Spleen (tissue), 7 donors: Measurements from ENCODE around the gene SYNGAP1.

ENCODE experiments used
- POLR2AphosphoS5 ChIP-seq, 3 donors: sonication (generic); formaldehyde crosslinking; IDR thresholded peaks; one replicate each; pipeline ENCODE4 v1.5.1; 2017; ENCODE audit warnings: antibody characterized with exemption in 3 of 3
- TF ChIP-seq, protein P1 (sequence below), 11 experiments: fragments of 200-600 bp in 7 of 11; fragments of 450-650 bp in 4 of 11; sonication (generic) in 4 of 11; IDR thresholded peaks in 8 of 11; conservative IDR thresholded peaks in 3 of 11; 1 replicate in 7 of 11; 2 replicates in 4 of 11; pipeline versions ENCODE4 v1.4.0 to v1.8.0; 2016 to 2021; ENCODE audit warnings: antibody characterized with exemption in 11 of 11, inconsistent platforms in 4 of 11, mild to moderate bottlenecking in 1 of 11
- donor health status: DM: no; HTN: no; CAD: no; lungs with moderate emphysema.
- donor health status: DM: no; HTN: no; CAD: no.
- donor health status: DM: no; HTN: no; CAD: no.

DNA sequence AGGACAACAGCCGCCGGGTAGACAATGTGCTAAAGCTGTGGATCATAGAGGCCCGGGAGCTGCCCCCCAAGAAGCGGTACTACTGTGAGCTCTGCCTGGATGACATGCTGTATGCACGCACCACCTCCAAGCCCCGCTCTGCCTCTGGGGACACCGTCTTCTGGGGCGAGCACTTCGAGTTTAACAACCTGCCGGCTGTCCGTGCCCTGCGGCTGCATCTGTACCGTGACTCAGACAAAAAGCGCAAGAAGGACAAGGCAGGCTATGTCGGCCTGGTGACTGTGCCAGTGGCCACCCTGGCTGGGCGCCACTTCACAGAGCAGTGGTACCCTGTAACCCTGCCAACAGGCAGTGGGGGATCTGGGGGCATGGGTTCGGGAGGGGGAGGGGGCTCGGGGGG is 17.8 kb downstream of the SYNGAP1 start:
- no peak for TF ChIP-seq POLR2AphosphoS5 (IDR thresholded peaks at IDR 0.05)
- TF ChIP-seq, protein P1, sequence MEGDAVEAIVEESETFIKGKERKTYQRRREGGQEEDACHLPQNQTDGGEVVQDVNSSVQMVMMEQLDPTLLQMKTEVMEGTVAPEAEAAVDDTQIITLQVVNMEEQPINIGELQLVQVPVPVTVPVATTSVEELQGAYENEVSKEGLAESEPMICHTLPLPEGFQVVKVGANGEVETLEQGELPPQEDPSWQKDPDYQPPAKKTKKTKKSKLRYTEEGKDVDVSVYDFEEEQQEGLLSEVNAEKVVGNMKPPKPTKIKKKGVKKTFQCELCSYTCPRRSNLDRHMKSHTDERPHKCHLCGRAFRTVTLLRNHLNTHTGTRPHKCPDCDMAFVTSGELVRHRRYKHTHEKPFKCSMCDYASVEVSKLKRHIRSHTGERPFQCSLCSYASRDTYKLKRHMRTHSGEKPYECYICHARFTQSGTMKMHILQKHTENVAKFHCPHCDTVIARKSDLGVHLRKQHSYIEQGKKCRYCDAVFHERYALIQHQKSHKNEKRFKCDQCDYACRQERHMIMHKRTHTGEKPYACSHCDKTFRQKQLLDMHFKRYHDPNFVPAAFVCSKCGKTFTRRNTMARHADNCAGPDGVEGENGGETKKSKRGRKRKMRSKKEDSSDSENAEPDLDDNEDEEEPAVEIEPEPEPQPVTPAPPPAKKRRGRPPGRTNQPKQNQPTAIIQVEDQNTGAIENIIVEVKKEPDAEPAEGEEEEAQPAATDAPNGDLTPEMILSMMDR (IDR thresholded peaks at IDR 0.05 in 8 of 11, conservative IDR thresholded peaks at IDR 0.05 in 3 of 11) = no peak
